HepG2 (cell line): ENCODE data around the gene DOP1B. TPM values are rescaled to one million over a fixed set of nuclear protein-coding genes. Genes with fewer than 3 reads are reported as not detected.

Experiments
- ATAC-seq: fragments of 200-7000 bp; cut with Tn5 transposase; 3 replicates; pipeline ENCODE4 v1.9.1; 2020; ENCODE audit warnings: mild to moderate bottlenecking, moderate library complexity
- BruUV-seq: library from RNA; stranded (reverse); fragments of 400-500 nt; replicated peaks from 2 replicates; lab custom pipeline; 2021; lab: Mats Ljungman, UMichigan
- CTCF ChIA-PET: fragments of 300-600 bp; formaldehyde crosslinking; extraction: SDS; loops from one replicate; lab custom pipeline; 2021; ENCODE audit warnings: low total read pairs, inconsistent platforms, low intra/inter-chr PET ratio; lab: Yijun Ruan, JAX
- POLR2A ChIA-PET: fragments of 350-600 bp; sonication (Branson Sonifier 250); formaldehyde crosslinking; loops from one replicate; lab custom pipeline; 2020; ENCODE audit warnings: antibody characterized with exemption, inconsistent platforms; lab: Yijun Ruan, JAX
- DNase-seq: peaks from one replicate; pipeline ENCODE4 v3.0.0-alpha.2; 2015; ENCODE audit warnings: low spot score
- FAIRE-seq: peaks from 3 replicates; lab custom pipeline; 2011; peaks lifted over from hg19 to GRCh38; lab: Jason Lieb, UNC
- H2AFZ ChIP-seq: one replicate; pipeline ENCODE4 v1.6.1; 2011; ENCODE audit warnings: low read length, inconsistent platforms
- H3K27ac ChIP-seq: fragments of 300-600 bp; 3 replicates; pipeline ENCODE4 v1.8.0; 2011; ENCODE audit warnings: mixed run types, mild to moderate bottlenecking, mixed read lengths, low read length, inconsistent platforms; ENCODE audit not compliant: insufficient read depth; ENCODE audit errors: extremely low read length
- H3K27me3 ChIP-seq, 2 experiments: fragments of 200-600 bp in 1 of 2; 2 replicates in 1 of 2; 3 replicates in 1 of 2; pipeline versions ENCODE4 v1.6.0 to v1.8.0; 2011; ENCODE audit warnings: low read length in 2 of 2, mild to moderate bottlenecking in 2 of 2, moderate library complexity in 2 of 2, inconsistent platforms in 1 of 2; ENCODE audit not compliant: insufficient read depth in 2 of 2, control insufficient read depth in 1 of 2
- H3K36me3 ChIP-seq, 2 experiments: fragments of 200-600 bp in 1 of 2; replicated peaks in 1 of 2; 2 replicates in 1 of 2; 3 replicates in 1 of 2; pipeline versions ENCODE4 v1.5.1 to v1.8.0; 2011; ENCODE audit warnings: low read length in 2 of 2, inconsistent platforms in 1 of 2; ENCODE audit not compliant: insufficient read depth in 2 of 2, control insufficient read depth in 1 of 2
- H3K4me1 ChIP-seq: 2 replicates; pipeline ENCODE4 v1.5.1; 2012; ENCODE audit warnings: low read length, inconsistent platforms; ENCODE audit not compliant: insufficient read depth
- H3K4me2 ChIP-seq: 2 replicates; pipeline ENCODE4 v1.6.0; 2011; ENCODE audit warnings: low read depth, low read length, inconsistent platforms
- H3K4me3 ChIP-seq, 3 experiments: fragments of 200-600 bp in 1 of 3; sonication (generic), shearing (Covaris generic) in 1 of 3; replicated peaks in 1 of 3; 2 replicates each; pipeline ENCODE4 v1.5.1; 2011 to 2016; ENCODE audit warnings: low read length in 3 of 3, inconsistent platforms in 2 of 3, low read depth in 2 of 3, mild to moderate bottlenecking in 2 of 3, control low read depth in 1 of 3, mixed read lengths in 1 of 3; ENCODE audit not compliant: insufficient read depth in 1 of 3
- H3K79me2 ChIP-seq: one replicate; pipeline ENCODE4 v1.6.1; 2011; ENCODE audit warnings: low read length, inconsistent platforms; ENCODE audit not compliant: insufficient read depth
- H3K9ac ChIP-seq: 2 replicates; pipeline ENCODE4 v1.6.0; 2011; ENCODE audit warnings: mild to moderate bottlenecking, low read depth, low read length, inconsistent platforms; ENCODE audit not compliant: insufficient read depth
- H3K9me3 ChIP-seq: 2 replicates; pipeline ENCODE4 v1.5.1; 2012; ENCODE audit warnings: mild to moderate bottlenecking, low read length
- H4K20me1 ChIP-seq: 2 replicates; pipeline ENCODE4 v1.6.0; 2011; ENCODE audit warnings: inconsistent platforms, mild to moderate bottlenecking, low read length, moderate library complexity; ENCODE audit not compliant: insufficient read depth
- HOXA7 ChIP-seq: sonication (generic); formaldehyde crosslinking; IDR thresholded peaks from 2 replicates; pipeline ENCODE4 v1.8.1; 2022; ENCODE audit warnings: mild to moderate bottlenecking, missing genetic modification reagents, moderate library complexity
- SP5 ChIP-seq: IDR thresholded peaks from 2 replicates; pipeline ENCODE4 v1.6.1; 2016; ENCODE audit warnings: low read depth, borderline replicate concordance
- ZC3H13 ChIP-seq: sonication (generic); formaldehyde crosslinking; IDR thresholded peaks from 2 replicates; pipeline ENCODE4 v1.8.1; 2023; ENCODE audit warnings: mild to moderate bottlenecking, missing genetic modification reagents, moderate library complexity
- ZNF496 ChIP-seq: sonication (generic); formaldehyde crosslinking; IDR thresholded peaks from 2 replicates; pipeline ENCODE4 v1.8.1; 2023; ENCODE audit warnings: mild to moderate bottlenecking, moderate library complexity, missing genetic modification reagents; ENCODE audit not compliant: insufficient replicate concordance
- ZNF7 ChIP-seq: IDR thresholded peaks from 2 replicates; pipeline ENCODE4 v1.6.1; 2016; ENCODE audit warnings: missing biosample characterization, missing genetic modification reagents
- WGBS: methylation state at CpG from one replicate; pipeline ENCODE4 v1.1.6; 2017; ENCODE audit warnings: low lambda C conversion rate; 5-methylcytosine and 5-hydroxymethylcytosine counted together
- in situ Hi-C: cut with HindIII; loops from 2 replicates; pipeline ENCODE4 v1.10.0; 2017; ENCODE audit warnings: low pct_unique_long_range_greater_than_20kb; ENCODE audit not compliant: extremely low pct_ligation_motif_present
- intact Hi-C: fragments of 100-400 bp; cut with micrococcal nuclease; formaldehyde crosslinking; loops from one replicate; pipeline ENCODE4 v1.10.0; 2022; ENCODE audit not compliant: unreplicated experiment
- polyA plus RNA-seq, 8 experiments: library from polyadenylated mRNA; depleted of rRNA in 3 of 8; stranded (reverse) in 7 of 8; unstranded in 1 of 8; fragments of >200 nt; fragmentation: Illumina TruSeq in 4 of 8; extraction: Trizol in 4 of 8; gene quantifications; 2 replicates each; pipeline versions ENCODE4 v1.2.1 to v1.2.3, GENCODE V29; 2011 to 2016; ENCODE audit warnings: low read depth in 4 of 8, missing spikeins in 1 of 8, mixed read lengths in 1 of 8; ENCODE audit not compliant: insufficient read depth in 1 of 8
- total RNA-seq, 5 experiments: library from RNA; depleted of rRNA; stranded (reverse); fragments of >200 nt; fragmentation: Illumina TruSeq; extraction: Trizol; gene quantifications; 2 replicates each; pipeline ENCODE4 v1.2.3, GENCODE V29; 2016; ENCODE audit warnings: low read depth in 1 of 5
- TF ChIP-seq, protein P1 (sequence below): sonication (generic); formaldehyde crosslinking; IDR thresholded peaks from 2 replicates; pipeline ENCODE4 v1.5.0; 2020; ENCODE audit warnings: mild to moderate bottlenecking, missing genetic modification reagents

Gene DOP1B
- total and polyA plus RNA-seq, 2 of the 13 experiments (the other 11 are each of a cell fraction or from before 2014, with no cell fraction given), result 2.8 to 3.2 TPM

DNA sequence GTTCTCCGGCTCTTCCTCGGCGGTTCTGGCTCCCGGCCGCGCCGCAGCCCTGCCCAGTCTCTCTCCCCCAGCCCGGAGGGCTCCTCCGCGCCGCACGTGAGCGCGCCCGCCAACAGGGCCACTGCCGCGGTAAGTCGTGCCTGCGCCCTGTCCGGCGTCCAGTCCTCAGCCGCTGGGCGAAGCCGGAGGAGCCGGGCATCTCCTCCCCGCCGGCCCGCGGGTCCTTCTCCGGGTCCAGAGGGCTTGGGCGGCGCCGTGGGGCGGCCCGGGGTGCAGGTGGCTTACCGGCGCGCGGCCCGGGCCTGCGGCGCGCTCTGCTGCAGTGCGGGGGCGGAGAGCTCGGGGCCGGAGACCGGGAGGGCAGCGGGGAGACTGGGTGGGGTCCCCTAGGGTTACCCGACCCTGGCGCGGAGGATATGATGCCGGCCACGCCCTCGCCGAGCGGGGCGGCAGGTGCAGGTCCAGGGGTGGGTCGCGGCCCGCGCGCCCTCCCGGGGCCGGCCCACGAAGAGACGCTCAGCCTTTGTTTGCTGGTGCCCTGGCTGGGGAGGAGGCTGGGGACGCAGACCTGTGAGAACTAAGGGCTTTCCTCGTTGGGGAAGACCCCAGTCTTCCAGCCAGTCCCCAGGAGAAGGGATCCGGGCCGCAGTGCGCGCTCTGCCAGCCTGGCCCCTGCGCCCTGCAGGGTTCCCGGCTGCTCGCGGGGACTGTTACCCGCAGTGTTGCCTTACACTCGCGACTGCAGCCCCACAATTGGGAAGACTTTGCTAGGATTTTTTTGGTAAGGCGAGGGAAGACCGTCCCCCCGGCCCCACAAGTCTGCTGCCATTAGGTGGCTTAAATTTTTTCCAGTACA, at the start of gene DOP1B (continued):
- TF ChIP-seq ZNF496 (no peak), ZNF7 (no peak), SP5 (CRISPR knock-in tag) (no peak)

DNA sequence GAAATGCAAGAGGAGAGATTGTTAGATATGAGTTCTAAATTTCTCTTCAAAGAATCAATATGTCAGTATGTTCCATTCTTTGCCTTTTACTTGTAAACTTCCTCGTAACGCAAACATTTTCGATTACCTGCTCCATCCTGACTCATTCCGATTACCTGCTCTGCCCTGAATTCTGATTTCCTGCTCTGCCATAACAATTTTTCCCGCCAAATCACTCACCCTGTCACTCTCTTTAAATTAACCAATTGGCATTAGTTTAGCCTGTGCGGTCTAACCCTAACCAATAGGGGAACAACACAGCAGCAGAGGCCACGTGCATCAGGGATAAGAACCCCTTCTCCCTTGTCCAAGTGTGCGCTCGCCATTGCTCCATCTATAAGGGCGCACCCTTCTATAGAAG, 46.8 kb upstream of the DOP1B start:
- Histone ChIP-seq H3K27me3 (peaks cover 0 to 16% of the 10 kb centered on the region in 2 experiments; a peak in 3 of 5 replicates), H3K9me3 (no peaks in the 10 kb centered on the region), H2AFZ (no peak overlapping the region), H3K4me2 (no peak overlapping the region), H3K36me3 (no peaks in the 10 kb centered on the region), H3K4me3 (no peak overlapping the region), H3K4me1 (peaks cover 14% of the 10 kb centered on the region), H3K9ac (no peak overlapping the region), H4K20me1 (no peaks in the 10 kb centered on the region), H3K27ac (no peak overlapping the region), H3K79me2 (no peaks in the 10 kb centered on the region)
- ChIA-PET CTCF (no interaction called here), POLR2A (no interaction called here)
- BruUV-seq, result no TSS peak
- no peak for DNase-seq
- no peak for ATAC-seq
- intact Hi-C loops (loop anchor here (5.0 kb wide), 1 partner anchor 48 kb away; the partner anchor contains the start of gene SETD4), in situ Hi-C loops (no loop called here)
- WGBS, result 47% methylated on average over 10 of the region's 10 CpGs
- no peak for FAIRE-seq
- TF ChIP-seq HOXA7 (CRISPR knock-in tag), result no peak
- TF ChIP-seq, protein P1, sequence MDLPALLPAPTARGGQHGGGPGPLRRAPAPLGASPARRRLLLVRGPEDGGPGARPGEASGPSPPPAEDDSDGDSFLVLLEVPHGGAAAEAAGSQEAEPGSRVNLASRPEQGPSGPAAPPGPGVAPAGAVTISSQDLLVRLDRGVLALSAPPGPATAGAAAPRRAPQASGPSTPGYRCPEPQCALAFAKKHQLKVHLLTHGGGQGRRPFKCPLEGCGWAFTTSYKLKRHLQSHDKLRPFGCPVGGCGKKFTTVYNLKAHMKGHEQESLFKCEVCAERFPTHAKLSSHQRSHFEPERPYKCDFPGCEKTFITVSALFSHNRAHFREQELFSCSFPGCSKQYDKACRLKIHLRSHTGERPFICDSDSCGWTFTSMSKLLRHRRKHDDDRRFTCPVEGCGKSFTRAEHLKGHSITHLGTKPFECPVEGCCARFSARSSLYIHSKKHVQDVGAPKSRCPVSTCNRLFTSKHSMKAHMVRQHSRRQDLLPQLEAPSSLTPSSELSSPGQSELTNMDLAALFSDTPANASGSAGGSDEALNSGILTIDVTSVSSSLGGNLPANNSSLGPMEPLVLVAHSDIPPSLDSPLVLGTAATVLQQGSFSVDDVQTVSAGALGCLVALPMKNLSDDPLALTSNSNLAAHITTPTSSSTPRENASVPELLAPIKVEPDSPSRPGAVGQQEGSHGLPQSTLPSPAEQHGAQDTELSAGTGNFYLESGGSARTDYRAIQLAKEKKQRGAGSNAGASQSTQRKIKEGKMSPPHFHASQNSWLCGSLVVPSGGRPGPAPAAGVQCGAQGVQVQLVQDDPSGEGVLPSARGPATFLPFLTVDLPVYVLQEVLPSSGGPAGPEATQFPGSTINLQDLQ (CRISPR knock-in tag), result no peak
- no peak for TF ChIP-seq ZC3H13 (CRISPR knock-in tag)
